ENCODE results near the gene PPIE.

GRCh38 chr1:39782103-39782502 lies 43.4 kb downstream of the PPIE start:
- TF ChIP-seq REST (IDR thresholded peaks at IDR 0.05; ENCODE audit: low read depth, low read length) (no peak), TAF1 (IDR thresholded peaks at IDR 0.05; ENCODE audit: borderline replicate concordance, low read depth, low read length) (no peak), GABPA (IDR thresholded peaks at IDR 0.05; ENCODE audit: low read depth) (no peak)
- TF ChIP-seq, protein P1, sequence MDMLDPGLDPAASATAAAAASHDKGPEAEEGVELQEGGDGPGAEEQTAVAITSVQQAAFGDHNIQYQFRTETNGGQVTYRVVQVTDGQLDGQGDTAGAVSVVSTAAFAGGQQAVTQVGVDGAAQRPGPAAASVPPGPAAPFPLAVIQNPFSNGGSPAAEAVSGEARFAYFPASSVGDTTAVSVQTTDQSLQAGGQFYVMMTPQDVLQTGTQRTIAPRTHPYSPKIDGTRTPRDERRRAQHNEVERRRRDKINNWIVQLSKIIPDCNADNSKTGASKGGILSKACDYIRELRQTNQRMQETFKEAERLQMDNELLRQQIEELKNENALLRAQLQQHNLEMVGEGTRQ (IDR thresholded peaks at IDR 0.05; ENCODE audit: borderline replicate concordance, low read depth, low read length): no peak

Measured in SK-N-SH (cell line).